Measurements from ENCODE around the gene CMPK2.

Gene CMPK2

DNA sequence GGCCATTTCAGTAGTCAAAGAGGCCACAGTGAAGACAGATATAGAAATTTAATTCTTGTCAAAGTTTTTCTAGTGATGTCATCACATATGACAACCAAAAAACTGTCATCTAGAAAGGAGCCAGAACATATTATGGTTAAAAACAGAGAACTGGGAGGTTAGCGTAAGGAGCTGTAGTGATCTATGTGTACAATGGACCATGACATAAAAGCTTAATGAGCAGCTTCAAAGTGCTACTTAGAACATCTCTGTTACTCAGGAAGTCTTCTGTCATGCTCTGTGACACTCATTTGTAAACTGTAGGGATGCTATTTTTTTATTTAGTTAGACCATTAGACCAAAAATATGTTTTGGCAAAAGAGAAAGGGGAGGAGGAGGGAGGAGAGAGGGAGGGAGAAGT is 57.3 kb downstream of the CMPK2 start:
- DNase-seq: no peak

DNA sequence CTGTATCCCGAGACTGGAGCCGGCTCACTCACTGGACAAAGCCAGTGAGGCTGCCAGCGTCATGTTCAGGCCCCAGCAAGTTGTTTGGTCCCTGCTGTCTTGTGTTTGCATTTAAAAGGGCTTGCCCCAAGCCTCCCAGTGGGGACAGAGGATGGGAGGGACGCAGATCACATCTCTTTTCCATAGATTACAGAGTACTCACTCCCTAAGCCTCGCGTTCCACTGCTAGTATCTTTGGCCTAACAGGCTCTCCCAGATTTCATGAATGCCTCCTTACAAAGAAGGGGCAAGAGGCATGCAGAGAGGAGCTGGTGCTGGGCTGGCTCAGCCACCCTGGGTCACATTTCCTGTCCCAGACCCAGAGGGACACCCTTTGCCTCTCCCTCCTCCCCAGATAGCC is 59.1 kb downstream of the CMPK2 start:
- DNase-seq: no peak

DNA sequence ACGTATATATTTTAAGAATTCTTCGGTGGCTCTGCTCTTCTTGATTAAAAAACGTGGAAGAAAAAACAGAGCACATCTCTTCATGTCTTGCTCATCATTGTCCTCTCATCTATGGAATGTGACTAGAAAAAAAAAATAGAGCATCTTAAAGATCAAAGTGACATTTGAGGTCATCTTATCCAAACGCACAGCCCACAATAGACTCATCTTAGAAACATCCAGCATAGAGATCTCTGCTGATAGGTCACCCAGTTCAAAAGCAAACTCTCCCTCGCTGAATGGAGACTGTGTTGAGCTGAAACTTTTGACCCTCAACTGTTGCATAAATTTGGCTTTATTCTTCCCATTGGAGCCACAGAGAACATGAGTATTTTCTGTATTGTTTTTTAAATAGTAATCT is 65.2 kb downstream of the CMPK2 start:
- no peak for DNase-seq
